ENCODE results near the gene NAA80.

Gene NAA80

DNA sequence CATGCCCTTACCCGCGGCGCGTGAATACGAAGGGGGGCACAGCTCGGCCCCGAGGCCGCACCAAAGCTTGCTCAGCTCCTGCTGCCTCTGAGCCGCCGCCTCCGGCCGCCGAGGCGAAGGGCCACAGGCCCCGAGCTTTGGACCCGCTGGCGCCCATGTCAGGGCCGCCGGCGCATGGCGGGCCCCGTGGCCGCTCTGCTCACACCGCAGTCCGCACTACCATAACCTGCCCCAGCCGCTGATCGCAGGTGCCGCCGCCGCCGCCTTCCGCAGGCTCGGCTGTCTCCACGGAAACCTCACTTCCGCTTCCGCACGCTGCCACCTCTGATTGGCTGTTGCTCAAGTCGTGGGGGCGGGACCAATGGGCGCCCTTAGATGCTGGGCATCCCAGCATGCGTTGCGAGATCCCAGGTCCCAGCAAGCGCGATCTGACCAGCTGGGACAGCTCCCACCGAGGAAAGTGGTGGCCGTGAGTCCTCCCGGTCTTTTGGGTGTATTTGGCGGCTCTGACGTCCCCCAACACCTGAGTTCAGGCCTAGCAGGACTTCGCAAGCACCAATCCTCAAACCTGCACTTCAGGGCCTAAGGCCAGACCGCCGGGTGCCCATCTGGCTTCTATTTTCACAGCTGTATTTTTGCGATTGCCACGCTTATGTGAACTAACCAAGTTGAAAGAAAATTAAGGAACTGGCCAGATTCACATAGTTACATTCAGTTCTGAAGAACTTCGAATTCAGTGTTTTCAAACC lies 28.9 kb upstream of the NAA80 start, which contains the start of gene TUSC2:
TSS of gene TUSC2 (minus strand) at position 281 of the 749 bp plus-strand sequence. CDS start at position 157, 124 bp downstream.
- DNase-seq (ENCODE audit: low spot score) = peak; percentile 94

DNA sequence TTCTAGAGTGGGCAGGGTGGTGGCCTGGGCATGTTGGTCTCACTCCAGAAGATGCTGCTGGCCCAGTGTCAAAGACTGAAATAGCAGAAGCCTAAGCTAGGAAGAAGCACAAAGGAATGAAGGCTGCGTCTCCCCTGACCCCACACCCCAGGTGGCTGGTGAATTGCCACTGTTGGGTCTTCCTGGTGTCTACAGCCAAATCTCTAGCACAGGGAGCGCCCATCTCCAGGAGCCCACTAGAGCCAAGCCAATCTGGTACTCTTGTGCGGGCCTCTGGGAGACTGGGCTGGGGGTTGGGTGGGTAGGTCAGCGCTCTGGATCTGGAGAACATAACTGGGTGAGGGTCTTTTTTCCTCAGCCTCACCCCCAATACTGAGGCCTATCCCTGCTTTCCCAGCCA lies 27.9 kb upstream of the NAA80 start:
- DNase-seq (ENCODE audit: low spot score) = no peak

DNA sequence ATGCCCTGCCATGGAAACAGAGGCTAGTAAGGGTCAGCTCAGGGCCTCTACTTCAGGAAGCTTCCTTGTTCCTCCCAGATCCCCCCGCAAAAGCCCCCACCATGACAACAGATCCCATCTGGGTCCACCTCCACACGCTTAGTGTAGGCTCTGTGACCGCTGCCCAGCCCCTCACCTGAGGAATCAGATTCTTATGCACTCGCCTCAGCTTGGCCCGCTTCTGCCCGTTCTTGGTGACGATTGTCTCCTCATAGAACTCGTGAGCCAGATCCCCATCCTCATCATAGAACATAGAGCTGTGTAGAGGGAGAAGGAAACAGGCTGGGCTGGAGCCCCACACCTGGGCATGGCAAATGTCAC lies 27.0 kb upstream of the NAA80 start:
- no peak for DNase-seq (ENCODE audit: low spot score)

DNA sequence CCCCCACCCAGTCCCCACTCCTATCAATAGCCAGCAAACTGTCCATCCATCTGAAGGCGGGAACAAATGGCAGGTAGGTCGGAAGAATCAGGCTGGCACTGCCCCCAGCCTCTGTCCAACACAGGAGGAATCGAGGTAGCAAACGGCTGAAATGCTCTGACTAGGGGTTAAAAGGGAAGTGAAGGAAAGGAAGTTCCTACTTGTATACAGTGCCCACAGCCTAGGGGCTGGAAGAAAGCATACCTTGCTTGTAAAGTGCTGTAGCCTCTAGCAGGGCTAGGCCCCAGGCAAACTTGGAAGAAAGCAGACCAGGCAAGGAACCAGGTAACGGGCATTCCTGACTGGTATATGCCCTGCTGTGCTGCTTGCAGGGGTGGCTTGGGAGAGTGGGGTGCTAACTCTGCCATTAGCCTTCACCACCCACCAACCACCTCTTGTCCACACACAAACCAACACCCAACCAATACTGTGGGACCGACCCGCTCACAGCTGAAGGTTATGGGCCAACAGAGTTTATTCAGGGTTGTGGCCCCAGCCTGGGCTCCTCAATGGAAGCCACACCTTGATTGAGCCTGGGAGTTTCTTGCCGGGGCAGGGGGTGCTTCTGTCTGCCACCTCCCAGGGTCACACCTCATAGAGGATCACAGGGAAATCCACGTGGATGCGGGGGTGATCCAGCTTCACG lies 26.4 kb upstream of the NAA80 start:
- DNase-seq (ENCODE audit: low spot score) = no peak

DNA sequence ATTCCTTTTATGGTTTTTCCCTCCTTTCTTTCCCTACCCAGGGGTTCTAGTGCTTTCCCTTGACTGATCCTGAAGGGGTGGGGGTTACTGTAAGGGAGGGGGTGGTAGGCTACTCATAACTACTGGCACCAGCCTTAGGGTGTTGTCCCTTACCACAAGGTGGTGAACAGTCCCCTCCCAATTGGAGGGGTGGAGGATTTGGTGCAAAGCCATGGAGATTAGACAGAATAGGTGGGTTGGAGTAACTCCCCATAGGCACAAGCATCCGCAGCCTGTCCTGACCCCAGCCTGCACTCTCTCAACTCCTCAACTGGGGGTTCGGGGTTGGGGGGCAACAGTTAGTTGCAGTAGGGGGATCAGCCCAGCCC lies 25.9 kb upstream of the NAA80 start:
- no peak for DNase-seq (ENCODE audit: low spot score)

DNA sequence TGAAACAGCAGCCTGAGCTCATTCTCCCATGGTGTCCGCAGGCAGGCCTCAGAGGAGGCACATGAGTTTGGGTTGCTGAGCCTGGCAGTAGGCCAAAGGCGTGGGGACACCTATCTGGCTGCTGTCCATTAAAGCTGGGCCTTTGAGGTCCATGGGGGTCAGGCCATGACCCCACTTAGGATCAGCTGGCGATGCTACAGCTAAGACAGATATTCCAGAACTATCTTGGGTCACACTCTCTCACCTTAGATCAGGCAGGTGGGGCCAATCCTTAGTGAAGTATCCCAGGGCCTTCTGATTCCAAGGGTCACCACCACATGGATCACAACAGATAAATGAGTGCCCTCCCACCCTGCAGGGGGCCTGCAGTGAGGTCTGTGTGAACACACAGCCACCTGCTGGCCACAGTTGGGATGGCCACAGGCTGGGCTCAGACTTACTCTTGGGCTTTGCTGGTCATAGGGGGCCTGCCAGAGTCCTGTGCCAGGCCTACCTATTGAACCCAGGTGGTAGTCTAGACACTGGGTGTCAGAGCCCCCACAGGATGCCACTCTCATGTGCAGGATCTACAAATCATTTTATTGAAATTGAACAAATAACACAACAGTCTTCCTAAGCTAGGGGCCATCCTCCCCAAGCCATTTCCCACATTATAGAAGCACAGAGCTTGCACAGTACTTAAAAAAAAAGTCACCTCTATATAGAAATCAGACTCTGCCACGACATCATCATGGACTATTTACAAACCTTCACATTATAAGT lies 25.3 kb upstream of the NAA80 start:
- DNase-seq (ENCODE audit: low spot score) = peak; percentile 88

DNA sequence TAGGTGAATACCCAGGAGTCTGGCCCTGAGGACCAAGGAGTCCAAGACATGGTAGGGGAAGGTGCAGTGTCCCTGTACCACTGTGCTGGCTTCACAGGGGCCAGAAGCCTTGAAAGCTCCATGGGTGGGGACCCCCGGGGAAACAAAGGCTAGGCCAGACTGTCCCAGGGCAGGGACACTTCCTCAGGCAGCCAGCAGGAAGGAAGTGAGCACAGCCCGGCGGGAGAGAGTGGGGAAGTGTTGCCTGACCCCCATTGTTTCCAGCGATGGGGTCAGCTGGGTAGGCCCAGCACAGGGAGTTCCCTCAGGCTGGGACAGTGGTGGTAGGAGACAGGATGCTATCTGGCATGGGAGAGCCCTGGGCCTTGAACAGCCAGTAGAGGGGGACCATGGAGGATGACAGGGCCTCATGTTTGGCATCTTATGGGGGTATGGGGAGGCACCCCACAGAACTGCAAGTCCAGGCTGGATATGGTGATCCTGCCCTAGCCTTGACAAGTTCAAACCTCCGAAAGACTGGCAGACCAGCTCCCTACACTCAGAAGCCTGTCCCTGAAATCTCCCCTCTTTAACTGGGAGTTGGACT lies 24.5 kb upstream of the NAA80 start:
- peak; percentile 90 for DNase-seq (ENCODE audit: low spot score)

DNA sequence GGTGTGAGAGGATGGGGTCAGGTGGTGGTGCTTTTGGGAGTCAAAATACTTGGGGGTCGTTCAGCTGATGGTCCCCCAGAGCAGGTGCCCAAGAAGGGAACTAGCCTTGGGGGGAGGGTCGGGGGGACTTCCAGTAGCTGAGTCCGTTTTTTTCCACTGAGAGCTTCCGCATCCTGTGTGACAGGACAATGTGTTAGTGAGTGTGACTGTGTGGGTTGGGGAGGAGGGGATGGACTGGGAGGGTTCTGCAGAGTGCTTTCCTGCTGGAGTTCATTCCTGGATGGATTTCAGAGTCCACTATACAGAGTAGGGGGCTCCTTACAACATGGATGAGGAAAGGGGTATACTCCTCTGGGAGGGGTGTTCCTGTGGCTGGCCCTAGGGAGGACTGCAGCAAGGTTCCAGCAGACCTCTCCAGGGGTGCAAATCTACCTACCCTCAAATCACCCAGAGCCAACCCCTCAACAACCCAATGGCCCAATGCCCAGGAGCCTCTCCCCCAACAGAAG lies 23.9 kb upstream of the NAA80 start:
- DNase-seq (ENCODE audit: low spot score) = peak; percentile 96

DNA sequence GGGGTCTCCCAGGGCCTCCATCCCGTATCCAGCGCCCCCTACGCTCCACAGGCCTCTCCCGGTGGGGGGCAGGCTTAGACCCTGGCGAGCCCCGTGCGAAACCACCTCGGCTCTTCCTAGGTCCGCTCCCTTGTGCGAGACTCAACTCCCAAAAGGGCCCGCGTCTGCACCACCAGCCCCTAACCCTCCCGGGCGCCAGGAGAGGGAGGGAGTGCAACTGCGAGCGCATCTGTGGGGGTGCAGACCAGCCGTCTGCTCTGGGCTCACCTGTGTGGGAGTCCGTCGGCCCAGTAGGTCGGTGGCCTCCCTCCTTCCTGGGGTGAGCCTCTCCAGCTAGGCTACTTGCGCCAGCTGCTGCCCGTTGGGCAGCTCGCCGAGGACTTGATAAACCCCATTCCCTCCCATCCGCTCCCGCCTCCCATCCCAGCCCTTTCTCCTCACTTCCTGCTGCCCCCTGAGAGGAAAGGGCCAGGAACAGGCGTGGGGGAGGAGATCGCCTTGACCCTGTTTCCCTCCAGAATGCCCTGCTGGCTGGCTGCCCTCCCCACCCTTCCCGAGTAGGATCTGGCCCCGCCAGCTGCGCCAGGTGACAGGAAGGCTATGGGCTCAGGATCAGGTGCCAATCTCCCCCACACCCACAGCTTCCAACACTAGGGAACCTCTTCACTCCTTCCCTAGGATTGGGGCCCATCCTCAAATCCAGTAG lies 23.3 kb upstream of the NAA80 start, which contains the start of gene HYAL2:
TSS of gene HYAL2 (minus strand) at position 360 of the 706 bp plus-strand sequence. CDS start 2,256 bp downstream, outside the sequence.
- peak; percentile 69 for DNase-seq (ENCODE audit: low spot score)

DNA sequence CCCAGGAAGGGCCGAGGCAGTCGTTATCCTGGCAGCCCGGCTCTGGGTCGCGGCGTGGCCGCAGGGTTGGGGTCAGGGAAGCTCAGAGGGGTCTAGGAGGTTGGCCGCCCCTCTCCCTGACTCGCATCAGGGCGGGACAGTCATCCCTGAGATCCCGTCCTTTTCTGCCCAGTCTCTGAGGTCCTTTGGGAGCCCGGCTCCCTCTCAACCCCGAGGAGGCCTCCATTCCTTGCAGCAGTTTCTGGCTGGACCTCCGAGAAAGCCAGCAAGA lies 22.8 kb upstream of the NAA80 start:
- DNase-seq (ENCODE audit: low spot score) = no peak

DNA sequence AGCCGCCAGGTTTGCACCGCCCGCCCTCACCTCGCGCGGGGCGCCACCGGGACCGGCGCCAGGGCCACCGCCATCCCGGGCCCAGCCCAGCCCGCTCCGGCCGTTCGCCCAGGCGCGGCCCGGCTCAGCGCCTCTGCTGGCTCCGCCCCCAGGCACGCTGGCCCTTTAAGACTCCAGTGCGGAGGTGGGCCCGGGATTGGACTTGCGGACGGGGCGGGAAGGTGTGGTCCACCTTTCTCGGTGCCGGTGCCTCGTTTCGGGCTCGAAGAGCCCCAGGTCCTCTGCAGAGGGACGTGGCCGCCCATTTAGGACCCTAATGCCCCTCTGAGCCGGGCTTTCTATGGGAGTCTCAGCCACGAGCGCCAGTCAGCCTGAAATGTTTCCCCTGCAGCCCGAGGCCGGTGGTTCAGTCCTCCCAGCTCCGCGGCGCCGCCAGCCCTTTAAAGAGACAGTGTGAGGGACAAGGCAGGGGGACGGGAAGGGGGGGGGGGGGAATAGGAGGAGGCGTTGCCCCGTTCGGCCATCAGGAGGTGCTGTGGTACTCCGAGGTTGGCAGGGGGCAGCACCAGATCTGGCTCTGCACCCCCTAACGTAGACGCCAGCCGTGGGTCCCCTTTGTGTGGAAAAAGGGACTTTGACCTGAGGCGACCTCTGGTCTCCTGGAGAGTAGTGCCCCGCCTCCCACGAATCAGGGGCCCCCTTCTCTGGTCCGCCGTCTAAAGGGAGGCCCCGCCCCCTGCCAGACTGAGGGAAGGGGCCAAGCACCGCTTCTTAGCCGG lies 22.3 kb upstream of the NAA80 start:
- DNase-seq (ENCODE audit: low spot score) = peak; percentile 75

DNA sequence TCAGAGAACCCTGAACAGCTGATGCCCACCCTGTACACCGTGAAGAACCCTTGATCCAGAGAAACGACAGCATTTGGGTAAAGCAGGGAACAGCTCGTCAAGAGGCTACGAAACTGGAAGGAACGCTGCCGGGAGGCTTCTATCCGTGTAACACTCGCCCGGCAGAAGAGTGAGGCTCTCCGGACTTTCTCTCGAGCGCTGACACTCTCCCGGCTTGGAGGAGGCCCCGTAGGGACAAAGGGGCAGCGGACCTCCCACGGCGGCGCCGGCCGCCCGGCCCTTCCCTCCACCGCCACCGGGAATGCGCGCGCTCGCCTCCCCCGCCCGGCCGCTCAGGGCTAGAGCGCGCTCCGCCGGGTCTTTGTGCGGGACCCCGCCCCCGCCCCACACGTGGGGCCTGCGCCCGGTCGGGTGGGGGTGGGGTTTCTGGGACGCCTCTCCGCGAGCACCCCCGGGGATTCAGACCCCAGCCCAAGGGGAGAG lies 21.7 kb upstream of the NAA80 start:
- DNase-seq (ENCODE audit: low spot score) = no peak

DNA sequence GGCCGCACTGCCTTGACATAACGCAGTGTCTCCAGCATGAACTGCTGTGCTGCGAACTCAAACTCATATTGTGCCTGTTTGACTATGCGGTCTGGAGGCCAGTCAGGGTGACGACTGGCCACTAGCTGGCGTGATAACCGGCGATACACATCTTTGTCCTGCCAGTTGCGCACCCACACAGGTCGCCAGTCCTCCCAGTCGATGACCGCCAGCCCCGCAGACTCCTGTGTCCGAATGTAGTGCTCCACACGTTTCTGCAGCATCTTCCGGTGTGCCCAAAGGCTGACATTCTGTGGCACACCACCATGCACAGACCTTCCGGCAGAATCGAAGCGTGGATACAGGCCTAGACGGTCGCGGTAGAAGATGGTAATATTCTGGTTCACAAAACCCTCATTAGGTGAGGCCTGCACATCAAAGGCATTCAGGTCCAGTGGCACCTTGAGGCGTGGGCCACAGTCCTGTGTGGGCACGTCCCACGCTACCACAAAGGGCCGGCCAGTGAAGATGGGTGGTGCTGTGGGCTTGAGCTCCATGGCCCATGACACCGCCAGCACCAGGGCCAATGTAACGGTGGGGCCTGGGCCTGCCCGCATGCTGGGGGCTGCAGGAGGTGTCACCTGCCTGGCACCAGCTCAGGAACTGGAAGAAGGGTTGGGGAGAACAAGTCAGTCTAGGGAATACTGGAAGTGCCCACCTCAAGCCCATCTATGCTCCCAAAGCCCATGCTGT lies 20.9 kb upstream of the NAA80 start:
- DNase-seq (ENCODE audit: low spot score) = no peak

DNA sequence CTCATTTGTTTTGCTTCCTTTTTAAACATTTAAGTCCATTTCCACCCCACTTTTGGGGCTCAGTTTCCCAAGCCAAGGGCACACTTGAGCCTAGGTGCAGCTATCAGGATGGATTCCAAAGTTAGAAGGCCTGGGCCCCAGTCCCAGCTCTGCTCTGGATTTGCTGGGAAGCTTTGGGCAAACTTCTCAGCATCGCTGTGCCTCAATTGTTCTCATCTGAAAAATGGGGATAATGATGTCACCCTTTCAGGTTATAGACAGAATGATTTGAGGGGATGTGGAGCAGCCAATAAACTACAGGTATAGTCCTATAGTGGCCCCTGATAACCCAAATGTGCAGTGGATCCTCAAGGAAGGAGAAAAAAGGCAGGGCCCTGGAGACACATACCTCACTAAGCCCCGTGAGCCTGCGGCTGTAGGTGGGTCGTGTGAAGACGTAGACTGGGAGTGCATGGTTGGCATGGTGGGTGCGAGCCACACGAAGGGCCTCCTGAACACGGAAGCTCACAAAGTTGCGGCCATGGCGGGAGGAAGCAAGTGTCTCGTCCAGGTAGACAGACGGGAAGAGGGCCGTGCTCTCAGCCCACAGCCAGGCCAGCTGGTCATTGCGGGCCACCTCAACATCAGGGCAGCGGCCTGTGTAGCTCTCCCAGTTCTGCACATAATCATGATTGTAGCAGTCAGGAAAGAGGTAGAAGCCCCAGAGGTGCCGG lies 20.1 kb upstream of the NAA80 start:
- no peak for DNase-seq (ENCODE audit: low spot score)

DNA sequence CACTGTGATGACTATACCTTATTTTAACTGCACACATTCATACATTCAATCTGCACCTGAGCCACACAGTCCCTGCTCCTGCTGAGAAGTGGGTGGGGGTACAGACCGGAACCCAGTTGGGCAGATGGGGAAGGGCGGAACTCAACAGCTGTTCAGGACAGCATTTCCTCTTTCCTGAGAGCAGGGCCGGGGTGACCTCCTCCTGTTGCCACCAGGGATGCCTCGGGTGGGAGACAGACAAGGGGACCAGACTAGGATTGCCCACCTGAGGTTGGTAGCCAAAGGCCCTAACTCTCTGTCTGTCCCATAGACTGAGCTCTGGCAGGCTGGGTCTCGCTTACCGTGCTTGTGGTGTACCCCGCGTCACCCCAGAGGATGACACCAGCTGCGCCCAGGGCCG lies 19.4 kb upstream of the NAA80 start:
- no peak for DNase-seq (ENCODE audit: low spot score)

DNA sequence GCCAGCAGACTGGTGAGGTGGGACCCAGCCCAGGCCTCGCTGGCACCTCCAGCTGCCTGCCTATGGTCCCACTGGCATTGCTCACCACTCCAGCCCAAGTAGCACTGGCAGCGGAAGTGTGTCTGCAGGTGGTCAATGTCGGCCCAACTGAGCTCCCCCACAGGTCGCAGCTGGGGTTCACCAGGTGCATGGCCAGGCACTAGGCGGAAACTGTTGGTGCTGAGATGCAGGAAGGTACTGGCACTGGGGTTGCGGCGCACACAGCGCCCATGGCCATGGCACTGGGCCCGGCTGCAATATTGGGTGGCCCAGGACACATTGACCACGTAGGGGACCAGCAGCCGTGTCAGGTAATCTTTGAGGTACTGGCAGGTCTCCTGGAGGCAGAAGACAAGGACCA lies 19.0 kb upstream of the NAA80 start:
- DNase-seq (ENCODE audit: low spot score) = no peak

DNA sequence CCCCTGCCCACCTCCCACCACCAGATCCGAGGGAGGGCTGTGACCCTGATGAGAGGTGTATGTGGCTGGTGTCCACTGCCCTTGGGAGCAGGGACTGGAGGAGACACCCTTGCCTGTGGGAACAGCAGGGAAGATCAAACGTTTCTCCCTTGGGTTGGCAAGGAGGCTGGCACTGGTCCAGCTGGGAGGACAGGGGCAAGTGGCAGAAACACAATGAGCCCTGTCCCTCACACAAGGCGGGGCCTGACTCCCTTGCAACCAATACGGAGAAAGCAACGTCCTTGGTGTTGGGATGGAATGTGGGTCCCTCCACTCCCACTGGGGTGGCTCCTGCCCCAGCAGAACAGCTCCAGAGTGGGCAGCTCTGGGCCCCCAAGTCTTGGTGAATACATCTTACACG lies 18.1 kb upstream of the NAA80 start:
- no peak for DNase-seq (ENCODE audit: low spot score)

DNA sequence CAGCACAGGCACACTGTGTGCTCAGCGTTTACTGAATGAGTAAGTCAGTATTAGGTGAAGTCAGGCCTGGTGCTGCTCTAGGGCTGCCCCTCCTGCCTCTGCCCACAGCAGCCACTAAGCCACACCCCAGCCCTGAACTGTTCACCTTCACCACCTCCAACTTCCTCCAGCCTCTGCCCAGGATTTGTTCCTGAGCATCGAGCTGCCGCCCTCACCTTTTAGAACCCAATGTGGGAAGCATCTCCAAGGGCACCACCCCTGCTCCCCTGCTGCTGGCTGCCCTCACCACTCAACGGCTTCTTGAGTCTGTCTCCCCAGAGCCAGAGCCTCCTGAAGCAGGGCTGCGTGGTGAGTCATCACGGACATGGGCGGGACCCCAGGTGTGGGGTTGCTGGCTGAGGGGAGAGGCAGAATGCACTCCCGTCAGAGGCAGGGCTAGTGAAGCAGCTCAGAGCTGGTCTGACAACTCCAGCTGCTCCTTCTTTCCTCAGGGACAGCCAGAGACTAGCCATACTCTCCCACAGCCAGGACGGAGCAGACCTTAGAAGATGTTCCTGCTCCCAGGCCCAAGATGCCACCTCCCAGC lies 17.5 kb upstream of the NAA80 start:
- no peak for DNase-seq (ENCODE audit: low spot score)

DNA sequence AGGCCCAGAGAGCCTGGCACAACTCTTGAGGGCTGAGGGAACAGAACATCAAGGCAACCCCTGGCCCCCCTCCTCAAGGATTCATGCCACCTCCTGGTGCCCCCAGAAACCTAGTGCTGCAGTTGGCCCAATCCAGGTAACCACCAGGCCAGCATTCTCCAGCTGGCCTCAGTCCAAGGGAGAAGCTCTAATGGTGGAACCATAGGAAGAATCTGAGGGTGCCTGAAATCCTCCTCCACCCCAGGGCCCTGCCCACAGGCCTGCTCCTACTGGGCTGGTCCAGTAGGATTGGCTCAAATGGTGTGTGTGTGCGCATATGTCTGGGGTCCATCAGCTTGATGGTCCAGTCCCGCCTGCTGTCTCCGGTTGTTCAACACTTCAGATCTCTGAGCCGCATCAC lies 15.6 kb upstream of the NAA80 start:
- no peak for DNase-seq (ENCODE audit: low spot score)
